NOMO-1 treated with DMSO at 0.1 percent for 48 hours (cell line): ENCODE results near the gene THAP11.

ENCODE experiments used
- DNase-seq: peaks from one replicate; lab custom pipeline; 2025; ENCODE audit not compliant: unreplicated experiment; lab: John Stamatoyannopoulos, UW

Gene THAP11

DNA sequence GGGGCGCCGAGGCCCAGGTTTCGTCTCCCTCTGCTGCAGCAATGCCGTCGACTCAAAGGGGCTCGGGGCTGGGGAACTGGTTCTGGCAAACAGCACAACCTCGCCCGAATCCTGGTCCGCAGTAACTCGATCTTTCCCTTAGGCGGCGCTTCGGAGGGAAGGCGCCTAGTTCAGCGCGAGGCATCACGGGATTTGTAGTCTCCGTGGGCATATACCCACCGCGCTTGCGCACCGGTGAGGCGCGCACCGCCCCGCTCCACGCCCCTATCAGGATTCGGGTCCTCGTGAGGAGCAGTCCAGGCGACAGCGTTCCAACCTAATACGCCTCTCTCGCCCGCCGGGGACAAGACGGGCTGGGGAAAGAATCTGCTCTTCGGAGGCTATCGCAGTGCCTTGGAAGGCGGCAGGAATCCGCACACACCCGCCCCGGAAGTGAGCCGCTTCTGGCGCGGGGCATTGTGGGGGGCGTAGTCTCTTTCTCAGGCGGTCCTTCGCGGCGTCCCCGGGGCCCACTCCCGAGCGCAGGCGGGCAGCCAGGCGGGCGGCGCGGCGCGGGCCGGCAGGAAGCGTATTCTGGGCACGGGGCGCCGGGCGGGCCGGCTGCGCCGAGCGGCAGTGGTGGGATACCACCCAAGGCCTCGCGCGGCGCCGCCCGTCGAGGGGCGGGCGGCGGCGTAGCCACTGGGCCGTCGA is at the start of gene THAP11:
Gene THAP11 (plus strand): TSS at position 505 of the 693 bp plus-strand sequence. CDS start 235 bp downstream, outside the sequence.
- peak; percentile 95 for DNase-seq

DNA sequence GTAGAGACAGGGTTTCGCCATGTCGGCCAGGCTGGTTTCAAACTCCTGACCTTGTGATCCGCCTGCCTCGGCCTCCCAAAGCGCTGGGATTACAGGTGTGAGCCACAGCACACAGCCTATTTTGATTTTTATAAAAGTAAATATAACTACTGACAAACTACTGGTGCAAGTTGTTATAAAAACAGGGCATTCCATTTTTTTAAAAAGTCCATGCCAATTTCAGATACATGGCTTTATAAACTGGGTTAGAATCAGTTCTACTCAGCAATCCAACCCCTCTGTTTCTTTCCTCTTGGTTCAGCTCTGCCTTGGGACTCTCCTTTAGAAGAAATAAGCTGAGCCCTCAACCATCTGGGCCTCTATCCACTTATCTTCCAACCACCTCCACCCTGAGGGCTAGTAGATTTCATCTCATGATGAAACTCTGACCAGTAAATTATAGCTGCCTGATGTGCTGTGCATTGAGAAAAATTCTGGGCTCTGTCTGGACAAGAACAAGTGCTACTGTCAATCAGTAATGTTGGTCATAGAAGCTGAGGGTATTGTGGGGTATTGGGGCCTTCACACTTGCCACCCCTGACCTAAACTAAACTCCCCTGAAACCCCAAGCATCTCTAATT is 45.9 kb upstream of the THAP11 start:
- DNase-seq = no peak

DNA sequence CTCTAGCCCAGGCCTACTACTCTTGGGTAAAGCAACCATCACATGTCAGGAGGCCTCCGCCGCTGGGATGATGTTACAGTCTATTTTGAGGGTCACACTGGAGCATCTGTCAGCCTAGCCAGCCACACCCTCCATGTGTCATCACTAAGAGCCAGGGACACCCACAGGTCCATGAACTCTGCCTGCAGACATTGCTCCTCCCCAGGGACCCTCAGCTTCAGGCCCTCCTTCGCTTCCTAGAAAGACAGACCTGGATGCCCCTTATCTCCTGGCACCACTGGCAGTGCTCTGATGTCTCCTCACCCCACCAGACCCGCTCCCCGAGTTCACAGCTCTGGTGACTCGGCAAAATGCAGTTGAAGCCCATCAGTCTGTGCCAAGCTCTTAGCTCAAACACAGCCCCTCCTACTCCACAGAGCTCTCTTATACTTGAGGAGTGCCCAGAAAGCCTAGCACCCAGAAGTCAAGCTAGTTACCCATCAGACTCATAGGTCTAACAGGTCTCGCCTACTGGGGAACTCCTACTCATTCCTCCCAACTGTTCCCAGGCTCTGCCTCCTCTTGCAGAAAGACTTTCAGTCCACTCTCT is 41.7 kb upstream of the THAP11 start:
- DNase-seq = no peak

DNA sequence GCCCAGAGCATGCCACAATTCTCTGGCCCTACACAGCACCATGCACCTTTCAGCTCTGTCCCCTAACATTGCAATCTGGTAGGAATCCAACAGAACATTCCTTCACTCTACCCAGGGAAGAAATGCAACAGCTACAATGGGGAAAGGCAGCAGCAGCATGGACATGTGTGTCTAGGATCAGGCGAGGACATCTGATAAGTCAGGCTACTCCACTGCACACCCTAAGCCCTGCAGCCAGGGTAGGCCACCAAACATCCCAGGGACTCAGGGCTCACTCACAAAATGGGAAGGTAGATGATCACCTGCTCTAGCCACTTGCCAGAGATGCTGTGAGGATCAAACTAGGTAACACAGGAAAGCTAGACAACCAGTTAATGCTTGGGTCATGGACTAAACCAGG is 40.9 kb upstream of the THAP11 start:
- no peak for DNase-seq

DNA sequence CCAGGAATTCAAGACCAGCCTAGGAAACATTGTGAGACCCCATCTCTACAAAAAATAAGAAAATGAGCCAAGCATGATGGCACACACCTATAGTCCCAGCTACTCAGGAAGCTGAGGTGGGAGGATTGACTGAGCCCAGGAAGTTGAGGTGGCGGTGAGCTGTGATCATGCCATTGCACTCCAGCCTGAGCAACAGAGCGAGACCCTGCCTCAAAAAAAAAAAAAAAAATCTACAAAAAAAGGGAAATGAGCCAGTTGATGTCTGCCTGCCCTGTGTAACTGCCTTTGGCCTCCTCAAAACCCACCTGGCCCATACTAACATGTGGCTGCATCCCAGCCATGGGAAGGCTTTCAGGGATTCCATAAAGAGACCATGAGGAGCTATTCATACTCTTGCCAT is 40.2 kb upstream of the THAP11 start:
- no peak for DNase-seq

DNA sequence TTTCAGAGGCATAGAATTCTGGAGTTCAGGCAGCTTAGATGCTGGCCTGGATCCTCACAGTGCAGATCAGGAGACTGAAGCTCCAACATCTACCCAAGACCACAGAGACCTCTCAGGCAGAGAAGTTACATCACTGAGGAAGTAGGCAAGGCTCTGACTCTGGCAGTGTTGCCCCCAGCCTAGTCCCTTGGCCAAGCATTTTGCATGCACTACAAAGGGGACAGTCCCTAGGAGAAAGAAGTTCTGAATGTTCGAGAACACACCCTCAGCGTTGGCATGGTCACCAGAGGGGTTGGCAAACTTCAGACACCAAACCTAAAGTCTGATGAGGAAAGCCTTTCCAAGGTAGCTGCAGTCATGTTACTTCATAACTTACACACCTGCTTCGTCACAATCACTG is 38.2 kb upstream of the THAP11 start:
- DNase-seq = no peak

DNA sequence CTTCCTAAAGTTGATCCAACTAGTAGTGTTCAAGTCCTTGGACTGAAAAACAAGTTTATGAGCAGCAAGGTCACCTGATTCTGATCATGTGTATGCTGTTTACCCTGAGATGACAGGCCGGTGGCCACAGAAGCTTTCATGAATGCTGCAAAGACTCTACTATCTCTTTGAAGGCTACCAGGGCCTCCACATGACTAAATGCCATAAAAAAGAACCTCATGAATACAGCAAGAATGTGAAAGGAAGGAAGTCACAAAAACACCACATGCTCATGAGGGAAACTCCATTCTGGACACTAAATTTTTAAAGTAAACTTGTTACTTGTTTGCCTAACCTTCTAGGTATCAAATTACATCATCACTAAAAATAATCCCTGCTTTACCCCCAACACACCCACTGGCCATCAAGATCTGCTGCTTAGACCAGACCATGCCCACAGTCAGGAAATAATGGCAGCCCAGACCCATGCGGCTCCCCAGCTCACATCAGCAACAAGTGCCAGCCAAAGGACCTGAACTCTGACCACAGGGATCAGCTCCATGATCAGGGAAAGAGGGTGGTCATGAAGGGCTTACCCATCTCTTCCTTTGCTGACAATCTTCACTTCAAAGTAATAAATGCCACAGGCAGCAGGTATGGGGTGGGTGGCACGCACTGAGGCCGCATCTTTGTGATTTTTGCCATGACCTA is 37.1 kb upstream of the THAP11 start:
- no peak for DNase-seq

DNA sequence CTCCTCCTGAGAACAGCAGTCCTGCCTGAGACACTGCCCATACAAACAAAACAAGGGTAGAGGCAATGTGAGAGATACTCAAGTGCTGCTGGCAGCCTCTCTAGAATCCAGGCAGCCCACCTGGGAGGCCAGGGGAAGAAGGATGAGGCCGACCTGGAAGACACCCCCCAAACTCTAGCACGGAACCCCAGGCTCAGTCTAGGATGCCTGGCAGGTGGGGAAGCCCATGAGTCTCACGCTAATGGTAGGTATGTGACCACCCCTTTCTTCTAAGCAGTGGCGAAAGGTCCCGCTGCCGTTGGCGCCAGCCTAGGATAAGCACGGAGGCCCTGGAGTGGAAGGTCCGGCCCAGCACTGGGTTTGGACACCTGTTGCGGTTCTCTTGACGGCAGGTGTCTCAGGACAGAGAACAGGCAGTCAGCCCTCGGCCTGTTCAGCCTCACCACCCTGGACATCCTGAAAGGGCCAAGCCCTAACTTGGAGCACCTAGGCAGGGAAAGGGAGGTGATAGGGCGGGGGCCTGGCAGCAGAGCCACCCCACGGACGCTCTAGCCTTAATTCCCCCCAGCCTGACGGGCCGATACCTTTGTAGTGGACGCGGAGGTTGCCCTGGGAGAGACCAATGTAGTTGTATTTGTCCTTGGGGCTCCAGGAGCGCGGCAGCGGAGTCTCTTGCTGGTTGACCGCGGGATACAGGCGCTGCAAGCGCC is 36.2 kb upstream of the THAP11 start:
- DNase-seq = no peak

DNA sequence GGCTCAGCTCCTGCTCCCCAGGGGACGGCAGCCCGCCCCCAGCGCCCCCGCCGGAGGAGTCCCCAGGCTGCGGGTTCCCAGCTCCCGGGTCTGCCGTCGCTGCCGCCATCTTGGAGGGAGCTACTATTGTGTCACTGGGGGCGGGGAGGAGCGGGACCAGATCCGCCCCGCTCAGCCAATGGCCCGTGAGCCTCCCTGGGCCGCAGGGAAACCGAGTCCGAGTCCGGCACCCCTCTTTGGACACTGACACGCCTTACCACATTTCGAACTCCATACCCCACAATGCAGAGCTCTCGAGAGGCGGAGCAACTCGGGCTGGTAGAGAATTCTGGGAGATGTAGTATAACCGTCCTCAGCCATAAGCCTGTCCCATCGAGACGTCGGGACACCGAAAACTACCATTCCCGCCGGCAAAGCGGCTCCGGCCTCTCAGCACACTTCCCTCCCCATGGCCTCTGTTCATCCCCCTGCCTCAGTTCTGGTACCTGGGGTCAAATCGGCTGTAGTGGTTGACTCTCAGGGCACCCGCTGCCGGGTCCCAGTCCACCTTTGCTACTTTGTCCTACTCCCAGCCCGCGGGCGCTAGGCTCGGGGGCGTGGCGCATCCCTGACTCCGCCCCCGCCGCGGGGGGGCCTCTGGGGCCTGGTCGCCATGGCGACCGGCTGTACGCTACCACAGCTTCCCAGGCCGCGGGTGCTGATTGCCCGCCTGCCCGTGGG is 35.5 kb upstream of the THAP11 start, which contains the start of the genes RANBP10 and TSNAXIP1:
Gene RANBP10 (minus strand): TSS at position 133 of the 720 bp plus-strand sequence. CDS start 24 bp downstream, at position 109.
Gene TSNAXIP1 (plus strand): TSS at position 462 of the 720 bp plus-strand sequence. CDS start 261 bp downstream, outside the sequence.
- DNase-seq = peak; percentile 99

DNA sequence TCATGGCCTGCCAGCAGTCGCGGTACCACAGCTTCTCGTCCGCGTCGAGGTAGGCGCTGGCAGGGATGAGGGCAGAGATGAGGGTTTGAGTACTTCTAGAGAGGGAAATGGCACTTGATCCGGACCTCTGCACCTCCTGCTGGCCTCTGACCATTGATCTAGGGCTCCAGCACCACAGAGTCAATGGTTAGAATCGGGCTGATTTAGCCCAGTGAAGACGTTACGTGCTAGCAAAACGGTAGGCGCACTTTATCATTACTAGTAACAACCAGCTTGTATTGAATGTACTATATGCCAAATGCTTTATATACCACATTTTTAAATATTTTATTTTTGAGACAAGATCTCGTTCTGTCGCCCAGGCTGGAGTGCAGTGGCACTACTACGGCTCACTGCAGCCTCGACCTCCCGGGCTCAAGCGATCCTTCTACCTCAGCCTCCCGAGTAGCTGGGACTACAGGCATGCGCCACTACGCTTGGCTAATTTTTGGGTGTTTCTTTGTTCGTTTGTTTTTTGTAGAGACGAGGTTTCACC is 34.9 kb upstream of the THAP11 start:
- DNase-seq = no peak

DNA sequence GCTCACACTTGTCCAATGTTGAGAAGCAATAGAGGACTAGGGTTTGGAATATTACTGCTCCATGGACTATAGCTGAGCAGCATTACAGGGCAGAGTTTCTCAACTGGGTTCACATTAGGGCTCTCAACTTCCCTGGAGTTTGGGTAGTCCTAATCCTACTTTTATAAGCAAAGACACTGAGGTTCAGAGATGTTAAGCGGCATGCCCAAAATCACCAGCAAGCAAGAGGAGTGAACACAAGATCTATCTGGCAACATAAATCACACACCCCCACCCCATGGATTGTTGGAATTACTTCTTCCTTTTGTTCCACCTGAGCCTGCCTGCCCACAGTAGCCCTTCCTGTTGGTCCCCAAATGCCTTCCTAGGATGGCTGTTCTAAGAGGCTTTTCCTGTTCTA is 30.2 kb upstream of the THAP11 start:
- no peak for DNase-seq

DNA sequence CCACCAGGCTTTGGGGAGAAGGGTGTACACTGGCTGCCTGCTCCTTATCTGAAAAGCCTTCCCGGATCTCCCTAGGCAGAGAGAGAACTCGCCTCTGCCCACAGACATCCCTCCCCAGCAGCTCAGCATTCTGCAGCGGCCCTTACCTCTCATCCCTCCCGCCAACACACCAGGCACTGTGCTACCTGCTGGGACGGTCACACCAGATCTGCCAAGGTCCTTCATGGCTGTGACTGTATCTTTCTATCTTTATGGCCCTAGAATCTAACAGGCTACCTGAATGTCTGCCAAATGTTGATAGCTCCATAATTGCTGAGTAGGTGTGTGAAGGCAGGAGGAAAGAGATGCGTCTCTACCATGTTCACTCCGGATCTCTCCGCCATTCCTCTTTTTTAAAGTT is 27.6 kb upstream of the THAP11 start:
- DNase-seq = no peak

DNA sequence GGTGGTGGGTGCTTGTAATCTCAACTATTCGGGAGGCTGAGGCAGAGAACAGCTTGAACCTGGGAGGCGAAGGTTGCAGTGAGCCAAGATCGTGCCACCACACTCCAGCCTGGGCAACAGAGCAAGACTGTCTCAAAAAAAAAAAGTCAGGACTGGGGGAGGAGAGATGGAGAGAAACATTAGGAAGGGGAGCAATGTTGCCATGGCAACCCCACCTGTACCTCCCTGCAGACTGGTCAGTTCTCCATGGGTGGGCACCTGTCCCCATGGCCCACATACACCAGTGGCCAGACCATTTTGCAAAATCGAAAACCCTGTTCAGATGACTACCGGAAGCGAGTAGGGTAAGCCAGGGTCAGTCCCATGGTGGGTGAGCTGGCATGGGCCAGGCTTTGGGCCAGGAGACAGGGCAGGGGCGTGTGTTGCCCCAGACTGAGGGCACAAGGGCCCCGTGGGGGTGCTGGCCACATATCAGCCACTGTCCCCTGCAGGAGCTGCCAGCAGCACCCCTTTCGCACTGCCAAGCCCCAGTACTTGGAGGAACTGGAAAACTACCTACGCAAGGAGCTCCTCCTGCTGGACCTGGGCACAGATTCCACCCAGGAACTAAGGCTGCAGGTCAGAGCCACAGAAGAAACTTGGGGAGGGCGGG is 21.4 kb upstream of the THAP11 start:
- DNase-seq = no peak

DNA sequence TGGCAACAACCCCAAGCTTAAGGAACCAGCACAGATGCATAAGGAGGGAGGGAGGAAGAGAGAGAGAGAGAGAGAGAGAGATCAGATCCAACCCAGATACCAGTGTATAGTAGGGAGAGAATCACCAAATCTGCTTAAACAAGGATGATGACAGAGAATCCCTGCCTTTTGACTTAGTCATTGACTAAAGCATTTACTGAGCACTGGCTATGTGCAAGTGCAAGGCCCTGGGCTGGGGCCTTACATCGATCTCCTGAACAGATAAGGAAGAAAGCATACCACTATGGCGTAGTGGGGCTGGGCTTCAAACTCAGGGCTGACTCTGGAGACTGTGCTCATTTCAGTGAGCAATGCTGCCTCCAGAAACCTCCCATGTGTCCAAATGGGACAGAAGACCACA is 19.6 kb upstream of the THAP11 start:
- DNase-seq = no peak

DNA sequence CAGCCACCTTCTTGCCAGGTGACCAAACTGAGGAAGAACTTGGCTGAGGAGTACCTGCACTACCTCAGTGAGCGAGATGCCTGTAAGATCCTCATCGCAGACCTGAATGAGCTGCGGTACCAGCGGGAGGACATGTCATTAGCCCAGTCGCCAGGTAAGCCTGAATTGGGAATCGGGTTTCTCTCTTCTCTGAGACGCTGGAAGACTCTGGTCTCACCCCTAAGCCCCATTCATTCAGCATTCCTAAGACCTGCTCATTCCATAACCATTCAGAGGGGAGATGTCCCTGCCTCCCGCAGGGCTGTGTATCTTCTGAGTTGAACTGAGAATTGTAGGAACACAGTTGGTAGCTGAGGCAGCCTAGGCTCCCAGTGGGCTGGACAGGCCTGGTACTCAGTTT is 17.0 kb upstream of the THAP11 start:
- no peak for DNase-seq

DNA sequence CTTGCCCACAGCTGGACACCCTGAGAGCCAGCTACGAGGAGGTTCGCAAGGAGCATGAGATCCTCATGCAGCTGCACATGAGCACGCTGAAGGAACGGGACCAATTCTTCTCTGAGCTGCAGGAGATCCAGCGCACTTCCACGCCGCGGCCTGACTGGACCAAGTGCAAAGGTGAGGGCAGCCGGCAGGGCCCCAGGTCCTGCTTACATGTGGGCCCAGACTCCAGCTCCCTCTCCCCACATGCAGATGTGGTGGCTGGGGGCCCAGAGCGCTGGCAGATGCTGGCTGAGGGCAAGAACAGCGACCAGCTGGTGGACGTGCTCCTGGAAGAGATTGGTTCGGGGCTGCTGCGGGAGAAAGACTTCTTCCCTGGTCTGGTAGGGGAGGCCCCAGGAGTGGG is 16.2 kb upstream of the THAP11 start:
- no peak for DNase-seq

DNA sequence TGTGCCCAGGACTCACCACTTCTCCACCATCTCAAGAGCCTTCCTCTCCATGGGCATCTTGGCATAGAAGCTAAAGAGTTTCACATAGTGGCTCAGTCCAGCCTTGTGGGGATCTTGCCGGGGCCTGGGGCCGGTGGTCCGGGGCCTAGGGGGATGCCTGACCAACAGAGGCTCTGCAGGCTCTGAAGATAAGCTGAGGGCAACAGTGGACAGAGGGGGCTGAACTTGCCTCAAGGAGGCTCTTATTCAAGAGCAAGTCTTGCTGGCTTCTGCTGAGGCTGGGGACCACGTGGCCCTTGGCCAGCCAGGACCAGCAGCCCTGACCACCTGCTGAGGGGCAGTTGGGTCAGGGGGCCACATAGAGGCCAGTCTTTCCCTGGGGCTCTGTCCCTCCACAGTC is 13.5 kb upstream of the THAP11 start:
- DNase-seq = no peak

DNA sequence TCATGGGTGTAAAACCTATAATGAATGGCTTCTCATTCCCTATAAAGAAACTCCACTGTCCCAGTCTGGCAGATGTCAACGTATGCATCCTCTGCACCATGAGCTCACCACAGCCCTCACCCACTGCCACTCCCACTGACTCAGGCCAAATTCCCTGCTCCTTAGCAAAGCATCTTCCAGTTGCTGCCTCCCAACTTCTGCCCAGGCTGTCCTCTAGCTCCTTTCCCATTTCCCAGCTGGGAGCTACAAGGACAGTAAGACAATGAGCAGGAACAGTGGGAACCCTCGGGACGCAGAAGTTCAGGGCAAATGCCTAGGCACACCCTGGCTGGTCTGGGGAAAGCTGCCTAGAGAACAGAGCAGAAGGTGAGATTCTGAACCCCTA is 9.1 kb upstream of the THAP11 start:
- DNase-seq = no peak

DNA sequence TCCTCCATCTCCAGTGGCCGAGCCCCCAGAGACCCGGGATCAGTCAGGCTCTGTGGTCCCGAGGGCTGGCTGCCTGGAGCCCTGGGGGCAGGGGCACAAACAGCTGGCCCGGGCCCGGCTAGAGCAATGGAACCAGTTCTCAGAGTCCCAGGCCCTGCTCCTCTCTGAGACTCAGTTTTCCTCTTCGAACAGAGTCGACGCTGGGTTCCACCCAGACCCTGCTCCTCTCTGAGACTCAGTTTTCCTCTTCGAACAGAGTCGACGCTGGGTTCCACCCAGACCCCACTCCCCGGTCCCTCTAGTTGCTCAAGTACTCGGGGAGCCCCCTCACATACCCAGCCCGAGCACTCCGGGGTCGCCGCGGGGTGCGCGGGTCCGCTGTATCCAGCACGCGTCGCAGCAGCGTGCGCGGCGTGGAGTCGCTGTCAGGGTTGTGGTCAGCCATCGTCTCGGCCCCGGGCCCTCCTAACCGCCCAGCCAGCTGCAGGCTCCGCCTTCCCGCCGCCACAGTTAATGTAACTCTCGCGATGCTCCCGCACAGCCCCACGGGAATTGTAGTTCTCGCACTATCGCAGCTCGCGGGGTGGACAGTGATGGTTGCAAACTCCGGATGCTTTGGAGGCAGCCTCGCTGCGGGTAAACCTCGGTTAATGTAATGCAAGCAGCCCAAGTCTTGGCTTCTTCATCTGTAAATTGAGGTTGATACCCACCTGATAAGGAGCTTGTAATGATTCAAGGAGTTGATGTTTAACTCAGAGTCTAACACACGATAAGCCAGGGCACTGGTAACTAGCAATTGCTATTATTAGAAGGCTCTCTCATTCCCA is 8.5 kb upstream of the THAP11 start:
- peak; percentile 90 for DNase-seq
